Medulla oblongata (tissue), 1 donor: ENCODE results near the gene LCN6.
"Not testable (repeated sequence)": the region's sequence is repeated elsewhere in the genome, so short reads cannot be mapped to it uniquely, and the experiment has no call there.

Experiments
- DNase-seq: peaks from one replicate; pipeline ENCODE4 v3.0.0-alpha.2; 2015; ENCODE audit errors: extremely low spot score

The LCN6 gene

GRCh38 chr9:136784249-136784996 is 36.1 kb upstream of the LCN6 start:
- DNase-seq, result peak; percentile 46

- DNase-seq, result no peak
Measured at GRCh38 chr9:136782452-136782851, 34.1 kb upstream of the LCN6 start.

- DNase-seq, result no peak
Measured at GRCh38 chr9:136779808-136780207, 31.5 kb upstream of the LCN6 start.

GRCh38 chr9:136777359-136777758 is 29.0 kb upstream of the LCN6 start:
- DNase-seq, result no peak

- DNase-seq, result no peak
Measured at GRCh38 chr9:136776947-136777346, 28.6 kb upstream of the LCN6 start.

GRCh38 chr9:136775191-136775590 is 26.9 kb upstream of the LCN6 start:
- DNase-seq, result no peak

- DNase-seq, result no peak
Measured at GRCh38 chr9:136774416-136775045, 26.2 kb upstream of the LCN6 start.

GRCh38 chr9:136773386-136774044 is 25.2 kb upstream of the LCN6 start:
- DNase-seq, result no peak

- DNase-seq, result no peak
Measured at GRCh38 chr9:136771907-136772415, 23.6 kb upstream of the LCN6 start.

- DNase-seq, result peak; percentile 34
Measured at GRCh38 chr9:136769710-136770191, 21.4 kb upstream of the LCN6 start.

- DNase-seq, result peak; percentile 54
Measured at GRCh38 chr9:136766410-136767120, 18.2 kb upstream of the LCN6 start.

GRCh38 chr9:136765745-136766409 is 17.6 kb upstream of the LCN6 start:
- DNase-seq, result not testable (repeated sequence)

- DNase-seq, result no peak
Measured at GRCh38 chr9:136765041-136765440, 16.7 kb upstream of the LCN6 start.

- DNase-seq, result no peak
Measured at GRCh38 chr9:136764301-136764891, 16.1 kb upstream of the LCN6 start, which contains the start of gene LCN15. LCN15 (minus strand) TSS chr9:136764518; CDS start chr9:136764488, 30 bp downstream.

GRCh38 chr9:136763649-136764035 is 15.3 kb upstream of the LCN6 start:
- no peak for DNase-seq

- DNase-seq, result no peak
Measured at GRCh38 chr9:136762915-136763648, 14.8 kb upstream of the LCN6 start.

GRCh38 chr9:136762221-136762691 is 13.9 kb upstream of the LCN6 start:
- DNase-seq, result no peak

GRCh38 chr9:136761545-136761981 is 13.2 kb upstream of the LCN6 start:
- DNase-seq, result no peak

- peak; percentile 48 for DNase-seq
Measured at GRCh38 chr9:136760834-136761544, 12.7 kb upstream of the LCN6 start.
